HepG2 (cell line): ENCODE results near the gene ATL2. TPM values are rescaled to one million over a fixed set of nuclear protein-coding genes. Genes with fewer than 3 reads are reported as not detected.

Experiments used
- ATM ChIP-seq: fragments of 450-650 bp; IDR thresholded peaks from 2 replicates; pipeline ENCODE4 v1.7.1; 2017; ENCODE audit warnings: mild to moderate bottlenecking, borderline replicate concordance
- IKZF5 ChIP-seq: IDR thresholded peaks from 2 replicates; pipeline ENCODE4 v1.6.1; 2018; ENCODE audit warnings: missing genetic modification reagents, mild to moderate bottlenecking, missing compliant biosample characterization
- IRF2 ChIP-seq: IDR thresholded peaks from 2 replicates; pipeline ENCODE4 v1.6.1; 2018; ENCODE audit warnings: missing genetic modification reagents, missing compliant biosample characterization
- MXI1 ChIP-seq: IDR thresholded peaks from 3 replicates; pipeline ENCODE4 v1.6.1; 2012; ENCODE audit warnings: low read depth, low read length, inconsistent platforms, borderline replicate concordance
- NR0B2 ChIP-seq: sonication (generic); formaldehyde crosslinking; IDR thresholded peaks from 2 replicates; pipeline ENCODE4 v1.4.0; 2020; ENCODE audit warnings: mild to moderate bottlenecking, missing genetic modification reagents
- ONECUT2 ChIP-seq: sonication (generic); formaldehyde crosslinking; IDR thresholded peaks from 2 replicates; pipeline ENCODE4 v1.4.0; 2020; ENCODE audit warnings: missing genetic modification reagents
- SNRNP70 ChIP-seq: fragments of 200-400 bp; formaldehyde crosslinking; IDR thresholded peaks from 2 replicates; pipeline ENCODE4 v1.6.1; 2017; ENCODE audit warnings: mild to moderate bottlenecking, low read depth, low read length, moderate library complexity
- TBX3 ChIP-seq: fragments of 450-650 bp; IDR thresholded peaks from 2 replicates; pipeline ENCODE4 v1.6.1; 2017; ENCODE audit warnings: antibody characterized with exemption, mild to moderate bottlenecking, inconsistent platforms, borderline replicate concordance
- TEAD3 ChIP-seq: optimal IDR thresholded peaks from 2 replicates; pipeline ENCODE3; 2016; ENCODE audit warnings: borderline replicate concordance
- U2AF2 ChIP-seq: fragments of 200-400 bp; formaldehyde crosslinking; IDR thresholded peaks from 2 replicates; pipeline ENCODE4 v1.6.1; 2017; ENCODE audit warnings: low read depth, mild to moderate bottlenecking, low read length
- ZKSCAN8 ChIP-seq: IDR thresholded peaks from 2 replicates; pipeline ENCODE4 v1.6.1; 2016; ENCODE audit warnings: borderline replicate concordance, missing genetic modification reagents, missing compliant biosample characterization
- ZNF225 ChIP-seq: sonication (generic); formaldehyde crosslinking; IDR thresholded peaks from 2 replicates; pipeline ENCODE4 v1.4.0; 2020; ENCODE audit warnings: mild to moderate bottlenecking, missing genetic modification reagents
- ZNF230 ChIP-seq: sonication (generic); formaldehyde crosslinking; IDR thresholded peaks from 2 replicates; pipeline ENCODE4 v1.4.0; 2020; ENCODE audit warnings: mild to moderate bottlenecking, missing genetic modification reagents
- ZNF558 ChIP-seq: sonication (generic); formaldehyde crosslinking; IDR thresholded peaks from 2 replicates; pipeline ENCODE4 v1.9.0; 2022; ENCODE audit warnings: mild to moderate bottlenecking, missing genetic modification reagents, borderline replicate concordance
- ZNF788 ChIP-seq: sonication (generic); formaldehyde crosslinking; IDR thresholded peaks from 2 replicates; pipeline ENCODE4 v1.5.0; 2020; ENCODE audit warnings: mild to moderate bottlenecking, missing genetic modification reagents, borderline replicate concordance
- ZNF891 ChIP-seq: sonication (generic); formaldehyde crosslinking; IDR thresholded peaks from 2 replicates; pipeline ENCODE4 v1.5.0; 2020; ENCODE audit warnings: mild to moderate bottlenecking, missing genetic modification reagents
- polyA plus RNA-seq, 8 experiments: library from polyadenylated mRNA; depleted of rRNA in 3 of 8; stranded (reverse) in 7 of 8; unstranded in 1 of 8; fragments of >200 nt; fragmentation: Illumina TruSeq in 4 of 8; extraction: Trizol in 4 of 8; gene quantifications; 2 replicates each; pipeline versions ENCODE4 v1.2.1 to v1.2.3, GENCODE V29; 2011 to 2016; ENCODE audit warnings: low read depth in 4 of 8, missing spikeins in 1 of 8, mixed read lengths in 1 of 8; ENCODE audit not compliant: insufficient read depth in 1 of 8
- total RNA-seq, 5 experiments: library from RNA; depleted of rRNA; stranded (reverse); fragments of >200 nt; fragmentation: Illumina TruSeq; extraction: Trizol; gene quantifications; 2 replicates each; pipeline ENCODE4 v1.2.3, GENCODE V29; 2016; ENCODE audit warnings: low read depth in 1 of 5
- TF ChIP-seq, protein P1 (sequence below): sonication (generic); formaldehyde crosslinking; IDR thresholded peaks from 2 replicates; pipeline ENCODE4 v1.5.0; 2020; ENCODE audit warnings: mild to moderate bottlenecking, missing genetic modification reagents, moderate library complexity
- TF ChIP-seq, protein P2 (sequence below): sonication (generic); formaldehyde crosslinking; IDR thresholded peaks from 2 replicates; pipeline ENCODE4 v1.4.0; 2020; ENCODE audit warnings: missing genetic modification reagents
- TF ChIP-seq, protein P3 (sequence below): sonication (generic); formaldehyde crosslinking; IDR thresholded peaks from 2 replicates; pipeline ENCODE4 v1.8.1; 2023; ENCODE audit warnings: mild to moderate bottlenecking, missing genetic modification reagents
- TF ChIP-seq, protein P4 (sequence below): sonication (generic); formaldehyde crosslinking; IDR thresholded peaks from 2 replicates; pipeline ENCODE4 v1.4.0; 2020; ENCODE audit warnings: mild to moderate bottlenecking, missing genetic modification reagents

The ATL2 gene
- total and polyA plus RNA-seq, 2 of the 13 experiments (the other 11 are each of a cell fraction or from before 2014, with no cell fraction given), result 56.5 to 119 TPM

DNA sequence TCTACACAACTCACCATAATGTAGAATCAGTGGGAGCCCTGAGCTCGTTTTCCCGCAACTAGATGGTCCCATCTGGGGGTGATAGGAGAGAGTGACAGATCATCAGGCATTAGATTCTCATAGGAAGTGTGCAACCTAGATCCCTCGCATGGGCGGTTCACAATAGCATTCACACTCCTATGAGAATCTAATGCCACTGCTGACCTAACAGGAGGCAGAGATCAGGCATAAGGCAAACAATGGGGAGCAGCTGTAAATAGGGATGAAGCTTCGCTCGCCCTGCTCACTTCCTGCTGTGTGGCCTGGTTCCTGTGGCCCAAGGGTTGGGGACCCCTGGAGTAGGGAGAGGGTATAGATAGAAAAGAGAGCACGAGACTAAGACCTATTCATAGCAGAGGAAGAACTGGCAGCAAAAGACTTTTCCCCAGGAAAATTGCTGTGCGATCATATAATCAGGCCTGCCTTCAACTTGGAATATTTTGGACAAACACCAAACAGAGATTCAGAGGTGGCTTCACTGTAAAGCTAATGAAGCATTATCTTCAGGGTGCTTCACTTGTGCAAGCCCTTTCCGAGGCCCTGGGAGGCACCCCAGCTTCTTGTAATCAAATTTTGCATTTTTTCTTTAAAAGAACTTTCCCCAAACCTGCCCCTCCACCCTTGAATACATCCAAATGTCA, 29.0 kb upstream of the ATL2 start (continued):
- TF ChIP-seq, protein P1, sequence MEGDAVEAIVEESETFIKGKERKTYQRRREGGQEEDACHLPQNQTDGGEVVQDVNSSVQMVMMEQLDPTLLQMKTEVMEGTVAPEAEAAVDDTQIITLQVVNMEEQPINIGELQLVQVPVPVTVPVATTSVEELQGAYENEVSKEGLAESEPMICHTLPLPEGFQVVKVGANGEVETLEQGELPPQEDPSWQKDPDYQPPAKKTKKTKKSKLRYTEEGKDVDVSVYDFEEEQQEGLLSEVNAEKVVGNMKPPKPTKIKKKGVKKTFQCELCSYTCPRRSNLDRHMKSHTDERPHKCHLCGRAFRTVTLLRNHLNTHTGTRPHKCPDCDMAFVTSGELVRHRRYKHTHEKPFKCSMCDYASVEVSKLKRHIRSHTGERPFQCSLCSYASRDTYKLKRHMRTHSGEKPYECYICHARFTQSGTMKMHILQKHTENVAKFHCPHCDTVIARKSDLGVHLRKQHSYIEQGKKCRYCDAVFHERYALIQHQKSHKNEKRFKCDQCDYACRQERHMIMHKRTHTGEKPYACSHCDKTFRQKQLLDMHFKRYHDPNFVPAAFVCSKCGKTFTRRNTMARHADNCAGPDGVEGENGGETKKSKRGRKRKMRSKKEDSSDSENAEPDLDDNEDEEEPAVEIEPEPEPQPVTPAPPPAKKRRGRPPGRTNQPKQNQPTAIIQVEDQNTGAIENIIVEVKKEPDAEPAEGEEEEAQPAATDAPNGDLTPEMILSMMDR, result peak; percentile 44
- TF ChIP-seq NR0B2 (CRISPR knock-in tag), result no peak
- TF ChIP-seq IRF2 (CRISPR knock-in tag), result no peak; the same call in 1 of the 2 replicates
- no peak for TF ChIP-seq SNRNP70
- TF ChIP-seq ZNF230 (CRISPR knock-in tag), result no peak
- peak; percentile 70; the same call in 1 of the 2 replicates for TF ChIP-seq ZNF788
- TF ChIP-seq, protein P2, sequence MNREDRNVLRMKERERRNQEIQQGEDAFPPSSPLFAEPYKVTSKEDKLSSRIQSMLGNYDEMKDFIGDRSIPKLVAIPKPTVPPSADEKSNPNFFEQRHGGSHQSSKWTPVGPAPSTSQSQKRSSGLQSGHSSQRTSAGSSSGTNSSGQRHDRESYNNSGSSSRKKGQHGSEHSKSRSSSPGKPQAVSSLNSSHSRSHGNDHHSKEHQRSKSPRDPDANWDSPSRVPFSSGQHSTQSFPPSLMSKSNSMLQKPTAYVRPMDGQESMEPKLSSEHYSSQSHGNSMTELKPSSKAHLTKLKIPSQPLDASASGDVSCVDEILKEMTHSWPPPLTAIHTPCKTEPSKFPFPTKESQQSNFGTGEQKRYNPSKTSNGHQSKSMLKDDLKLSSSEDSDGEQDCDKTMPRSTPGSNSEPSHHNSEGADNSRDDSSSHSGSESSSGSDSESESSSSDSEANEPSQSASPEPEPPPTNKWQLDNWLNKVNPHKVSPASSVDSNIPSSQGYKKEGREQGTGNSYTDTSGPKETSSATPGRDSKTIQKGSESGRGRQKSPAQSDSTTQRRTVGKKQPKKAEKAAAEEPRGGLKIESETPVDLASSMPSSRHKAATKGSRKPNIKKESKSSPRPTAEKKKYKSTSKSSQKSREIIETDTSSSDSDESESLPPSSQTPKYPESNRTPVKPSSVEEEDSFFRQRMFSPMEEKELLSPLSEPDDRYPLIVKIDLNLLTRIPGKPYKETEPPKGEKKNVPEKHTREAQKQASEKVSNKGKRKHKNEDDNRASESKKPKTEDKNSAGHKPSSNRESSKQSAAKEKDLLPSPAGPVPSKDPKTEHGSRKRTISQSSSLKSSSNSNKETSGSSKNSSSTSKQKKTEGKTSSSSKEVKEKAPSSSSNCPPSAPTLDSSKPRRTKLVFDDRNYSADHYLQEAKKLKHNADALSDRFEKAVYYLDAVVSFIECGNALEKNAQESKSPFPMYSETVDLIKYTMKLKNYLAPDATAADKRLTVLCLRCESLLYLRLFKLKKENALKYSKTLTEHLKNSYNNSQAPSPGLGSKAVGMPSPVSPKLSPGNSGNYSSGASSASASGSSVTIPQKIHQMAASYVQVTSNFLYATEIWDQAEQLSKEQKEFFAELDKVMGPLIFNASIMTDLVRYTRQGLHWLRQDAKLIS (CRISPR knock-in tag), result no peak
- TF ChIP-seq, protein P3, sequence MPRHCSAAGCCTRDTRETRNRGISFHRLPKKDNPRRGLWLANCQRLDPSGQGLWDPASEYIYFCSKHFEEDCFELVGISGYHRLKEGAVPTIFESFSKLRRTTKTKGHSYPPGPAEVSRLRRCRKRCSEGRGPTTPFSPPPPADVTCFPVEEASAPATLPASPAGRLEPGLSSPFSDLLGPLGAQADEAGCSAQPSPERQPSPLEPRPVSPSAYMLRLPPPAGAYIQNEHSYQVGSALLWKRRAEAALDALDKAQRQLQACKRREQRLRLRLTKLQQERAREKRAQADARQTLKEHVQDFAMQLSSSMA (CRISPR knock-in tag), result no peak; the same call in 1 of the 2 replicates
- no peak for TF ChIP-seq IKZF5 (CRISPR knock-in tag)
- TF ChIP-seq ONECUT2 (CRISPR knock-in tag), result no peak
- TF ChIP-seq TEAD3, result peak; percentile 74
- TF ChIP-seq MXI1, result 0 out of 3 replicates have a peak, but pooled peaks have one; percentile 25
- no peak for TF ChIP-seq U2AF2
- TF ChIP-seq ATM, result no peak
- no peak for TF ChIP-seq ZNF891
- no peak for TF ChIP-seq TBX3
- TF ChIP-seq, protein P4, sequence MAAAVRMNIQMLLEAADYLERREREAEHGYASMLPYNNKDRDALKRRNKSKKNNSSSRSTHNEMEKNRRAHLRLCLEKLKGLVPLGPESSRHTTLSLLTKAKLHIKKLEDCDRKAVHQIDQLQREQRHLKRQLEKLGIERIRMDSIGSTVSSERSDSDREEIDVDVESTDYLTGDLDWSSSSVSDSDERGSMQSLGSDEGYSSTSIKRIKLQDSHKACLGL (CRISPR knock-in tag), result no peak
- no peak for TF ChIP-seq ZNF225 (CRISPR knock-in tag)
- TF ChIP-seq ZKSCAN8 (CRISPR knock-in tag), result no peak
- no peak for TF ChIP-seq ZNF558
